Stimulated activated naive CD8-positive, alpha-beta T cell treated with anti-CD3 and anti-CD28 coated beads, Interleukin-15, amount 100 ng/mL, for 72 hours (primary cell): ENCODE data around the gene NCLN.

Experiments used
- ATAC-seq: fragments of 150-1000 bp; cut with Tn5 transposase; 2 replicates; pipeline ENCODE4 v1.10.0; 2021; ENCODE audit warnings: mild to moderate bottlenecking, moderate library complexity
- DNase-seq, 2 donors: peaks; one replicate each; pipeline ENCODE4 v3.0.0; 2021 to 2022
- H3K27ac Mint-ChIP-seq, 2 donors: one replicate each; pipeline ENCODE4 v1.8.0; 2022; ENCODE audit warnings: mild to moderate bottlenecking in 2 of 2, mixed read lengths in 2 of 2, moderate library complexity in 2 of 2
- H3K27me3 Mint-ChIP-seq: one replicate; pipeline ENCODE4 v1.8.0; 2022; ENCODE audit warnings: mixed read lengths
- H3K4me1 Mint-ChIP-seq: one replicate; pipeline ENCODE4 v1.8.0; 2022; ENCODE audit warnings: mild to moderate bottlenecking, mixed read lengths
- H3K4me3 Mint-ChIP-seq, 2 donors: one replicate each; pipeline ENCODE4 v1.8.0; 2022; ENCODE audit warnings: mild to moderate bottlenecking in 2 of 2, mixed read lengths in 2 of 2, moderate library complexity in 1 of 2
- H3K9me3 Mint-ChIP-seq, 2 donors: one replicate each; pipeline ENCODE4 v1.8.0; 2022; ENCODE audit warnings: mixed read lengths in 2 of 2

NCLN gene, protein sequence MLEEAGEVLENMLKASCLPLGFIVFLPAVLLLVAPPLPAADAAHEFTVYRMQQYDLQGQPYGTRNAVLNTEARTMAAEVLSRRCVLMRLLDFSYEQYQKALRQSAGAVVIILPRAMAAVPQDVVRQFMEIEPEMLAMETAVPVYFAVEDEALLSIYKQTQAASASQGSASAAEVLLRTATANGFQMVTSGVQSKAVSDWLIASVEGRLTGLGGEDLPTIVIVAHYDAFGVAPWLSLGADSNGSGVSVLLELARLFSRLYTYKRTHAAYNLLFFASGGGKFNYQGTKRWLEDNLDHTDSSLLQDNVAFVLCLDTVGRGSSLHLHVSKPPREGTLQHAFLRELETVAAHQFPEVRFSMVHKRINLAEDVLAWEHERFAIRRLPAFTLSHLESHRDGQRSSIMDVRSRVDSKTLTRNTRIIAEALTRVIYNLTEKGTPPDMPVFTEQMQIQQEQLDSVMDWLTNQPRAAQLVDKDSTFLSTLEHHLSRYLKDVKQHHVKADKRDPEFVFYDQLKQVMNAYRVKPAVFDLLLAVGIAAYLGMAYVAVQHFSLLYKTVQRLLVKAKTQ

GRCh38 chr19:3185461-3186159 lies at the start of gene NCLN:
NCLN (plus strand) TSS chr19:3185930; CDS start chr19:3186031, 101 bp downstream.
- Mint-ChIP-seq H3K27ac (peak within 1 kb of the TSS; percentile 96 to 97), H3K27me3 (no peaks in the 10 kb centered on the region), H3K4me1 (peaks cover 69% of the 10 kb centered on the region), H3K9me3 (no peaks in the 10 kb centered on the region), H3K4me3 (peak within 1 kb of the TSS; percentile 96 to 97)
- ATAC-seq, result peak; percentile 92
- DNase-seq, result peak; percentile 94 to 96

DNA sequence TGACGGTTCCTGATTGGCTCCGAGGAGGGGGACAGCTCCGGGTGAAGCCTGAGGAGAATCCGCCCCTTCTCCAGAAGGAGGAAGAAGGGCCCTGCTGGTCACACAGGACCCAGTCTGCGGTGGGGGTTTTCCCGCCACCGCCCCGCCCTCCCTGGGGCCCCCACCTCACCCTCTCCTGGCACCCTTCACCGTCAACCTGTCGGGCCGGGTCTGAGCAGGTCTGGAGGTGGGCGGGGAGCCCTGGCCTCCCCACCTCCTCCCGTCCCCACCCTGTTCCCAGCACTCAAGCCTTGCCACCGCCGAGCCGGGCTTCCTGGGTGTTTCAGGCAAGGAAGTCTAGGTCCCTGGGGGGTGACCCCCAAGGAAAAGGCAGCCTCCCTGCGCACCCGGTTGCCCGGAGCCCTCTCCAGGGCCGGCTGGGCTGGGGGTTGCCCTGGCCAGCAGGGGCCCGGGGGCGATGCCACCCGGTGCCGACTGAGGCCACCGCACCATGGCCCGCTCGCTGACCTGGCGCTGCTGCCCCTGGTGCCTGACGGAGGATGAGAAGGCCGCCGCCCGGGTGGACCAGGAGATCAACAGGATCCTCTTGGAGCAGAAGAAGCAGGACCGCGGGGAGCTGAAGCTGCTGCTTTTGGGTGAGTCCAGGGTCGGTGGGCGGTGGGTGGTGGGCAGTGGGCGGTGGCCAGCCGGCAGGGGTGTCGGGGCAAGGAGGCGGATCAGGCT lies 49.6 kb upstream of the NCLN start, which contains the start of gene GNA15:
Gene GNA15, plus strand, starts transcription at position 73 of the 723 bp plus-strand sequence. Its CDS starts 418 bp downstream, at position 491.
- Mint-ChIP-seq H3K27ac (peak within 1 kb of the TSS in 1 of 2 donors; percentile 25), H3K4me3 (peak within 1 kb of the TSS; percentile 71 to 82), H3K4me1 (peaks cover 59% of the 10 kb centered on the region), H3K27me3 (peaks cover 18% of the 10 kb centered on the region), H3K9me3 (no peaks in the 10 kb centered on the region)
- peak in 1 of 2 donors; percentile 39 for DNase-seq
- ATAC-seq, result peak; percentile 43

DNA sequence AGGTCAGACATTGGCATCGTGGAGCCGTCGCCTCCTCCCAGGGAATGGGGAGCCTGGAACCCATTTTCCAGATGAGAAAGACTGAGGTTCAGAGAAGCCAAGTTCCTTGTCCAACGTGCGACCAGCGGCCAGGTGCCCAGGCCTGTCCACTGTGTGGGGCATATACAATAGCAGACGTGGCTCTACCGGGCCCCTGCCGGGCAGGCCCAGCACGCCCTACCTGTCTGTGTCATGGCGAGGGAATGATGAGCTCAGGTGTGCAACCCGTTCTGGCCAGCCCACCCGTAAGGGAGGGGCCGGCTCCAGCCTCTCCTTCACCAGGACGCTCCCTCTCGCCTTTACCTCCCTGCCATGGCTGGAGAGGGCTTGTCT lies 49.1 kb upstream of the NCLN start:
- peak overlapping the region; percentile 71 to 82 for H3K4me3 Mint-ChIP-seq
- DNase-seq, result no peak

DNA sequence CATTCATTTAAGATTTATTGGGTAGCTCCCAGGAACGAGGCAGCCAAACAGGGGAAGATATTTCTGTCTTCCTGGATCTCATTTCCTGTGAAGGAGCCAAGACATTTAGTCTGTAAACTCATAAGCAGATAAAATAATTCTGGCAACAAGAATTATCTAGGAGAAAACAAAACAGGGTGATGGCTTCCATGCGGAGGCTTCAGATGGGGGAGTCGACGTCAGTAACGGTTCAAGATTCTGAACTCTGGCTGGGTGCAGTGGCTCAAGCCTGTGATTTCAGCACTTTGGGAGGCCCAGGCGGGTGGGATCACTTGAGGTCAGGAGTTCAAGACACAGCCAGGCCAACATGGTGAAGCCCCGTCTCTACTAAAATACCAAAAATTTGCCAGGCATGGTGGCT lies 48.6 kb upstream of the NCLN start:
- peak overlapping the region in 1 of 2 donors; percentile 25 for H3K27ac Mint-ChIP-seq
- H3K9me3 Mint-ChIP-seq, result no peaks in the 10 kb centered on the region
- peaks cover 64% of the 10 kb centered on the region for H3K4me1 Mint-ChIP-seq

More for the DNA sequence above, 49.1 kb upstream of the NCLN start:
- Mint-ChIP-seq H3K27ac (peak overlapping the region in 1 of 2 donors; percentile 25), H3K9me3 (no peaks in the 10 kb centered on the region), H3K4me1 (peaks cover 61% of the 10 kb centered on the region), H3K27me3 (peaks cover 18% of the 10 kb centered on the region)
- ATAC-seq, result no peak

GRCh38 chr19:3138268-3138667 lies 47.5 kb upstream of the NCLN start:
- DNase-seq (no peak), ATAC-seq (no peak)
- H3K4me3 Mint-ChIP-seq, result no peak overlapping the region
- H3K27ac Mint-ChIP-seq, result no peak overlapping the region
- H3K27me3 Mint-ChIP-seq, result peaks cover 18% of the 10 kb centered on the region
- peaks cover 57% of the 10 kb centered on the region for H3K4me1 Mint-ChIP-seq
- no peaks in the 10 kb centered on the region for H3K9me3 Mint-ChIP-seq

More for the DNA sequence above, 48.6 kb upstream of the NCLN start:
- Mint-ChIP-seq H3K27me3 (peaks cover 18% of the 10 kb centered on the region), H3K4me3 (peak overlapping the region; percentile 71 to 82)
- ATAC-seq (no peak), DNase-seq (no peak)

- Mint-ChIP-seq H3K4me1 (peaks cover 40% of the 10 kb centered on the region), H3K9me3 (no peaks in the 10 kb centered on the region), H3K27ac (peak overlapping the region in 1 of 2 donors; percentile 15), H3K4me3 (peak overlapping the region; percentile 2 to 16), H3K27me3 (peaks cover 11% of the 10 kb centered on the region)
- no peak for ATAC-seq
- DNase-seq, result no peak
These were observed 45.1 kb upstream of the NCLN start for GRCh38 chr19:3140667-3141038.

DNA sequence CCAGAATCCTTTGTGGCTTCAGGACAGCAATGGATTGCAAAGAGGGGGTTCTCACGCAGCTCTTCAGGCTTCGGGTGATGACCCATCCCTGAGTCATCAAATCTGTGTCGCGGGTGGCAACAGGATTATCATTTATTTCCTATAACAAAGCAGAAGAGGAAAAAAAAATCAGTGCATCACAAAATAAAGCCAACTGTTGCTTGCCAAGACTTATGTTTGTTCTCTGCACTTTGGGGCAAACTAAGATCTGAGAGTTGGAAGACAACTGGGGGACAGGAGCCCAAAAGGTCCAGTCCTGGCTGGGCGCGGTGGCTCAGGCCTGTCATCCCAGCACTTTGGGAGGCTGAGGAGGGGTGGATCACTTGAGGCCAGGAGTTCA lies 43.4 kb upstream of the NCLN start:
- ATAC-seq (peak; percentile 63), DNase-seq (no peak)
- Mint-ChIP-seq H3K4me3 (peak overlapping the region in 1 of 2 donors; percentile 33), H3K4me1 (peaks cover 36% of the 10 kb centered on the region), H3K9me3 (no peaks in the 10 kb centered on the region), H3K27ac (peak overlapping the region in 1 of 2 donors; percentile 78), H3K27me3 (peaks cover 3% of the 10 kb centered on the region)

DNA sequence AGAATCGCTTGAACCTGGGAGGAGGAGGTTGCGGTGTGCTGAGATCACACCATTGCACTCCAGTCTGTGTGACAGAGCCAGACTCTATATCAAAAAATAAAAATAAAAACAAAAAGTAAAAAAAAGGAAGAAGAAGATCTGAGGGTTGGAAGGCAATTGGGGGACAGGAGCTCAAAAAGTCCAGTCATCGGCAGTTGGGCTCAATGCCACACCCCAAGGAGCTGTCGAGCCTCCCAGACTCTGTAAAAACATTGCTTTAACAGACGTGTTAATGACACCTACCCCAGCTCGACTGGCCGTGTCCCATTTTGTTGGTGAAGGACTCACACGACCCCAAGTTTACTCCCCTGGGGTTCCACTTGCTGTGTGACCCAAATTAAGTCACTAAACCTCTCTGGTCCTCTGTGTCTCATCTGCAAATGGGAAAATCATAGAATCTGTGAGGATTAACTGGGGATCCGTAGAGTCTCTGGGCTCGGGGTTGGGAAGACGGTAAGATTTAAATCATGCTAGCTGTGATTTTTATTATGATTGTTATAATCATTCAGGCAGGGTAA lies 42.9 kb upstream of the NCLN start:
- no peaks in the 10 kb centered on the region for H3K27me3 Mint-ChIP-seq
- no peaks in the 10 kb centered on the region for H3K9me3 Mint-ChIP-seq
- peaks cover 35% of the 10 kb centered on the region for H3K4me1 Mint-ChIP-seq
- H3K27ac Mint-ChIP-seq, result peak overlapping the region in 1 of 2 donors; percentile 78
- ATAC-seq (no peak), DNase-seq (no peak)
- no peak overlapping the region for H3K4me3 Mint-ChIP-seq

- ATAC-seq (peak; percentile 10), DNase-seq (no peak)
- no peaks in the 10 kb centered on the region for H3K27me3 Mint-ChIP-seq
- peaks cover 33% of the 10 kb centered on the region for H3K4me1 Mint-ChIP-seq
- H3K4me3 Mint-ChIP-seq, result no peak overlapping the region
- H3K9me3 Mint-ChIP-seq, result no peaks in the 10 kb centered on the region
- peak overlapping the region in 1 of 2 donors; percentile 44 for H3K27ac Mint-ChIP-seq
These were observed 39.6 kb upstream of the NCLN start for GRCh38 chr19:3145909-3146676.

DNA sequence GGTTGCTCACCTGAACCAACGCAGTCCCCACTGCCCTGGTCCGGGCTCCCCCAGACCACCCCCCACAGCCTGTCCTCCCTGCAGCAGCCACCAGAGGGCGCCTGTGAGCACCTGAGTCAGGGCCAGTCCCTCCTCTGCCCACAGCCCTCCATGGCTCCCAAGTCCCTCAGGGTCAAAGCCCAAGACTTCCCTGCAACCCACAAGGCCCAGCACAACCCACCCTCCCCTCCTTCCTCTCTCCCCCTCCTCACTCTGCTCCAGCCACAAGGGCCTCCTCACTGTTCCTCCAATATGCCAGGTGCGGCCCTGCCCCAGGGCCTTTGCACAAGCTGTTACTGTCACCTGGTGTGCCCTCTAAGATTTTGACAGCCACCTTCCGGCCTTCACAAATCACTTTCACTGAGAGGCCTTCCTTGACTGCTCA lies 39.0 kb upstream of the NCLN start:
- H3K4me1 Mint-ChIP-seq, result peaks cover 27% of the 10 kb centered on the region
- DNase-seq, result peak; percentile 65 to 72
- H3K9me3 Mint-ChIP-seq, result no peaks in the 10 kb centered on the region

GRCh38 chr19:3148503-3148902 lies 37.2 kb upstream of the NCLN start:
- H3K4me3 Mint-ChIP-seq, result no peak overlapping the region
- peaks cover 18% of the 10 kb centered on the region for H3K4me1 Mint-ChIP-seq
- no peak overlapping the region for H3K27ac Mint-ChIP-seq
- H3K27me3 Mint-ChIP-seq, result no peaks in the 10 kb centered on the region
- DNase-seq (no peak), ATAC-seq (no peak)
- H3K9me3 Mint-ChIP-seq, result no peaks in the 10 kb centered on the region

More for the DNA sequence above, 39.0 kb upstream of the NCLN start:
- peak; percentile 73 for ATAC-seq
- no peaks in the 10 kb centered on the region for H3K27me3 Mint-ChIP-seq
- H3K4me3 Mint-ChIP-seq, result no peak overlapping the region
- peak overlapping the region in 1 of 2 donors; percentile 44 for H3K27ac Mint-ChIP-seq

GRCh38 chr19:3149089-3149488 lies 36.6 kb upstream of the NCLN start:
- Mint-ChIP-seq H3K27me3 (no peaks in the 10 kb centered on the region), H3K27ac (peak overlapping the region in 1 of 2 donors; percentile 36), H3K4me3 (no peak overlapping the region), H3K9me3 (no peaks in the 10 kb centered on the region), H3K4me1 (peaks cover 18% of the 10 kb centered on the region)
- no peak for ATAC-seq
- no peak for DNase-seq

DNA sequence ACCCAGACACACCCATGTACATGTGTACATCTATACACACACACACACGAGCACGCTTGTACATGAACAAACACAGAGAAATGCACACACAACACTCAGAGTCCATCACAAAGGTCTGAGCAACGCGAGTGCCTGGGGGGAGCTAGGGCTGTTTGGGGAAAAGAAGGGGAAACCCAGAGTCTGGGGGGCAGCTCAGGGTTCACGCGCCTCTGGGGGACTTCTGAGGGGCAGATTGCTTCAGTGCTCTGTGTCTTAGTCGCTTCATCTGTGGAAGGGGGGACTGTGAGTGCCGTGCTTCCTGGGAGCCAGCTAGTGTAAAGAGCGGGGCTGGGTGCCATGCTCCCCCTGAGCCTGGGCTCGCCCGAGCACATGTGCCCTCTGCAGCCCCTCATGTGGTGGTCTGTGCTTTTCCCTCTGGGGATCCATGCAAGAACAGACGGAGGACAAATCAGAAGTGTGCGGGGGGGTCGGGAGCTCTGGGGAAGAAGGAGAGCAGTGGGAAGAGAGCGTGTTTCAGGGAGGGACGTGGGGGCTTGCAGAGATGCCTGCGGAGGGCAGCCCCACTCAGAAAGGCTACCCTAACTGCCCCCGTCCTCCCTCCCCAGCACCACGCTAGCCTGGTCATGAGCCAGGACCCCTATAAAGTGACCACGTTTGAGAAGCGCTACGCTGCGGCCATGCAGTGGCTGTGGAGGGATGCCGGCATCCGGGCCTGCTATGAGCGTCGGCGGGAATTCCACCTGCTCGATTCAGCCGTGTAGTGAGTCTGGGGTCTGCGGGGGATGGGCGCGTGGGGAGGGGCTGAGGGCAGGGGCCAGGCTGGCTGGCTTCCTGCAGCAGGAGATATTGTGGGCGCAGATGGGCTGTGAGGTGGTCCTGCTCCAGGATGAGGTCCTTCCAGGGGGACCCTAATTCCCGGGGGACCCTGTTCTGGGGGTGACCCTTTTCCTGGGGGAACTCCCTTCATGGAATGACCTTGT lies 35.9 kb upstream of the NCLN start:
- no peak for DNase-seq
- peak overlapping the region in 1 of 2 donors; percentile 38 for H3K27ac Mint-ChIP-seq
- ATAC-seq, result no peak
- no peaks in the 10 kb centered on the region for H3K27me3 Mint-ChIP-seq
- peaks cover 18% of the 10 kb centered on the region for H3K4me1 Mint-ChIP-seq
- no peaks in the 10 kb centered on the region for H3K9me3 Mint-ChIP-seq
- no peak overlapping the region for H3K4me3 Mint-ChIP-seq
